SK-N-SH (cell line): Measurements from ENCODE around the gene LY6G5C. TPM values are rescaled to one million over a fixed set of nuclear protein-coding genes. Genes with fewer than 3 reads are reported as not detected.

ENCODE experiments used
- CTCF ChIA-PET: fragments of 300-600, 350-600 bp; formaldehyde crosslinking; extraction: SDS; loops from one replicate; lab custom pipeline; 2021; lab: Yijun Ruan, JAX
- POLR2A ChIA-PET: fragments of 350-600 bp; sonication (Branson Sonifier 250); formaldehyde crosslinking; extraction: SDS; loops from one replicate; lab custom pipeline; 2020; ENCODE audit warnings: antibody characterized with exemption, inconsistent platforms; lab: Yijun Ruan, JAX
- DNase-seq: peaks from one replicate; pipeline ENCODE4 v3.0.0; 2012
- H2AFZ ChIP-seq: fragments of 200-600 bp; sonication (generic); 2 replicates; pipeline ENCODE4 v1.8.1; 2016; ENCODE audit warnings: antibody characterized with exemption, mild to moderate bottlenecking, low read depth
- H3F3A ChIP-seq: fragments of 200-600 bp; sonication (generic); replicated peaks from 2 replicates; pipeline ENCODE3; 2016; ENCODE audit warnings: antibody characterized with exemption, mild to moderate bottlenecking; ENCODE audit not compliant: insufficient read depth
- H3K27ac ChIP-seq, 2 experiments: fragments of 200-500 bp in 1 of 2; fragments of 200-600 bp in 1 of 2; sonication (Bioruptor generic) in 1 of 2; sonication (generic), shearing (Covaris generic) in 1 of 2; 2 replicates each; pipeline versions ENCODE4 v1.5.1 to v1.6.1; 2014 to 2016; ENCODE audit warnings: low read depth in 2 of 2, inconsistent platforms in 1 of 2, low read length in 1 of 2, mild to moderate bottlenecking in 1 of 2, mixed read lengths in 1 of 2
- H3K27me3 ChIP-seq: fragments of 200-600 bp; sonication (generic), shearing (Covaris generic); 2 replicates; pipeline ENCODE4 v1.6.1; 2016; ENCODE audit warnings: mixed run types; ENCODE audit not compliant: insufficient read depth
- H3K36me3 ChIP-seq, 2 experiments: fragments of 200-500 bp in 1 of 2; fragments of 200-600 bp in 1 of 2; sonication (Bioruptor generic) in 1 of 2; sonication (generic) in 1 of 2; replicated peaks in 1 of 2; 2 replicates each; pipeline versions ENCODE3 to v1.5.1; 2014 to 2016; ENCODE audit warnings: low read length in 1 of 2, mild to moderate bottlenecking in 1 of 2; ENCODE audit not compliant: insufficient read depth in 2 of 2, control insufficient read depth in 1 of 2
- H3K4me1 ChIP-seq, 2 experiments: fragments of 200-500 bp in 1 of 2; fragments of 200-600 bp in 1 of 2; sonication (Bioruptor generic) in 1 of 2; sonication (generic), shearing (Covaris generic) in 1 of 2; 2 replicates each; pipeline versions ENCODE4 v1.5.1 to v1.6.1; 2014 to 2016; ENCODE audit warnings: low read depth in 1 of 2, low read length in 1 of 2, mixed run types in 1 of 2; ENCODE audit not compliant: insufficient read depth in 2 of 2, control insufficient read depth in 1 of 2
- H3K4me2 ChIP-seq: fragments of 200-600 bp; sonication (generic), shearing (Covaris generic); 2 replicates; pipeline ENCODE4 v1.6.1; 2017; ENCODE audit warnings: mixed run types
- H3K4me3 ChIP-seq, 2 experiments: fragments of 200-500 bp in 1 of 2; fragments of 200-600 bp in 1 of 2; sonication (Bioruptor generic) in 1 of 2; sonication (generic), shearing (Covaris generic) in 1 of 2; 2 replicates each; pipeline versions ENCODE4 v1.5.1 to v1.8.1; 2014 to 2016; ENCODE audit warnings: low read depth in 2 of 2, inconsistent platforms in 1 of 2, low read length in 1 of 2, mild to moderate bottlenecking in 1 of 2, mixed read lengths in 1 of 2, moderate library complexity in 1 of 2
- H3K79me2 ChIP-seq: fragments of 200-600 bp; sonication (generic); 2 replicates; pipeline ENCODE4 v1.8.1; 2017; ENCODE audit warnings: mild to moderate bottlenecking; ENCODE audit not compliant: insufficient read depth
- H3K9ac ChIP-seq: fragments of 200-600 bp; sonication (generic); 2 replicates; pipeline ENCODE4 v1.6.1; 2017; ENCODE audit warnings: mixed run types
- H3K9me2 ChIP-seq: fragments of 200-600 bp; sonication (generic); 2 replicates; pipeline ENCODE4 v1.6.1; 2017; ENCODE audit warnings: mixed run types
- H3K9me3 ChIP-seq: fragments of 200-600 bp; sonication (generic); 2 replicates; pipeline ENCODE4 v1.6.1; 2017; ENCODE audit warnings: mixed run types, mild to moderate bottlenecking, moderate library complexity
- H4K20me1 ChIP-seq: fragments of 200-600 bp; sonication (generic); 2 replicates; pipeline ENCODE4 v1.6.1; 2017; ENCODE audit warnings: mild to moderate bottlenecking, mixed run types; ENCODE audit not compliant: insufficient read depth
- CTCF ChIP-seq: fragments of 200-600 bp; sonication (generic); IDR thresholded peaks from 2 replicates; pipeline ENCODE4 v1.6.1; 2017; ENCODE audit warnings: antibody characterized with exemption, mild to moderate bottlenecking, moderate library complexity
- ELF1 ChIP-seq: IDR thresholded peaks from 2 replicates; pipeline ENCODE4 v1.4.0; 2012
- GABPA ChIP-seq: IDR thresholded peaks from 2 replicates; pipeline ENCODE4 v1.4.0; 2012; ENCODE audit warnings: low read depth, mild to moderate bottlenecking
- JUND ChIP-seq: IDR thresholded peaks from 2 replicates; pipeline ENCODE4 v1.4.0; 2012
- MAX ChIP-seq: IDR thresholded peaks from 2 replicates; pipeline ENCODE4 v1.4.0; 2012; ENCODE audit warnings: low read depth
- MEF2A ChIP-seq: IDR thresholded peaks from 2 replicates; pipeline ENCODE4 v1.4.0; 2012; ENCODE audit warnings: low read depth, borderline replicate concordance
- MXI1 ChIP-seq: IDR thresholded peaks from 2 replicates; pipeline ENCODE4 v1.6.1; 2012; ENCODE audit warnings: mild to moderate bottlenecking, low read depth, low read length, improper control_type of control experiment
- POLR2AphosphoS5 ChIP-seq: IDR thresholded peaks from 2 replicates; pipeline ENCODE4 v1.6.1; 2012; ENCODE audit warnings: low read depth, low read length
- REST ChIP-seq: IDR thresholded peaks from 2 replicates; pipeline ENCODE4 v1.6.1; 2012; ENCODE audit warnings: mild to moderate bottlenecking, low read depth, low read length, moderate library complexity
- RXRA ChIP-seq: IDR thresholded peaks from 2 replicates; pipeline ENCODE4 v1.4.0; 2012; ENCODE audit warnings: low read depth, mild to moderate bottlenecking, borderline replicate concordance
- SMC3 ChIP-seq: IDR thresholded peaks from 2 replicates; pipeline ENCODE4 v1.6.1; 2012; ENCODE audit warnings: low read depth, low read length, improper control_type of control experiment
- TAF1 ChIP-seq: IDR thresholded peaks from 2 replicates; pipeline ENCODE4 v1.6.1; 2012; ENCODE audit warnings: low read depth, mild to moderate bottlenecking, low read length, moderate library complexity, borderline replicate concordance
- TEAD4 ChIP-seq: IDR thresholded peaks from 2 replicates; pipeline ENCODE4 v1.4.0; 2012; ENCODE audit warnings: mild to moderate bottlenecking, borderline replicate concordance; ENCODE audit not compliant: insufficient read depth
- USF1 ChIP-seq: IDR thresholded peaks from 2 replicates; pipeline ENCODE4 v1.4.0; 2012; ENCODE audit warnings: low read depth, borderline replicate concordance
- WGBS: methylation state at CpG from one replicate; pipeline ENCODE4 v1.1.6; 2017; ENCODE audit warnings: low lambda C conversion rate; 5-methylcytosine and 5-hydroxymethylcytosine counted together
- polyA plus RNA-seq, 3 experiments: library from polyadenylated mRNA; depleted of rRNA; stranded (reverse); fragments of >200 nt; gene quantifications; 2 replicates each; pipeline ENCODE4 v1.2.3, GENCODE V29; 2012
- TF ChIP-seq, protein P1 (sequence below): IDR thresholded peaks from 2 replicates; pipeline ENCODE4 v1.4.0; 2012; ENCODE audit warnings: low read depth, borderline replicate concordance

The LY6G5C gene
- polyA plus RNA-seq, 1 of the 3 experiments (the other 2 are of a cell fraction), result 1.1 TPM

GRCh38 chr6:31729515-31729978 lies 48.7 kb upstream of the LY6G5C start (continued):
- TF ChIP-seq SMC3 (peak; percentile 58), POLR2AphosphoS5 (no peak), JUND (0 out of 2 replicates have a peak, but pooled peaks have one; percentile 35), TEAD4 (no peak; the same call in 1 of the 2 replicates), GABPA (0 out of 2 replicates have a peak, but pooled peaks have one; percentile 9), ELF1 (no peak), REST (0 out of 2 replicates have a peak, but pooled peaks have one; percentile 10), RXRA (0 out of 2 replicates have a peak, but pooled peaks have one; percentile 20), USF1 (no peak), TAF1 (no peak), MXI1 (peak; percentile 76; the same call in 1 of the 2 replicates), MEF2A (no peak)

DNA sequence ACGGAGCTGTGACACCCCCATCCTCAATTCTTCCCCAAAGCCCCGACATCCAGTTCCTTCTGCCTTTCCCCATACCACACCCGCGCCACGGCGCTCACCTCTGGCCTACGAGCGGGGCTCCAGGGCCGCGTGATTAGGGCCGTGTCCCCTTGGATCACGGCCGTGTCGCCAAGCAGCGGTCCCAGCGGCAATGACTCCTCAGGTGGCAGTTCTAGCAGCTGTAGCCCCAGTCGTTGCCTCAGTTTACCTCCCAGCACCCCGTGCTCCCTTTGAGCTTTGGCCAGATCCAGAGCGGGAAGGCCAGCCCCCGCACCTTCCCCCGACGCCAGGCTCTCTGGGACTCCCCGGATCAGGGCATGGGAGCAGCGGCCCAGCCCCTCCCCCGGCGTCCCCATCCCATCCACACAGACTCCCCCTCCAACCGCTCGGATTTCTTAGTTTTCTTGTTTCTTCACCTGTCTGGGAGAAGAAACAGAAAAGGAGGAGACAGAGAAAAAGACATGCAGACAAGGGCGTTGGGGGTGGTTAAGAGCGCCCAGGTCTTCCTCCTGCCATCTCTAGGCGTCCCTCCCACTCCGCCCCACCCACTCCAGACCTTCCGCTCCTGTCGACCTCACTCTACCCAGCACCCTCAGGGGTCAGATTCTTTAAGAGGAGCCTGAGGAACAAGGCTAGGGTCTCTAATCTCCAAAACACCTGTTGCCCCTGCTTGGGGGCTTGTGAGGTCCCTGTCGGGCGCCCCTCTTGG lies 48.1 kb upstream of the LY6G5C start, which contains the start of gene DDAH2:
DDAH2 (minus strand) TSS at position 533 of the 748 bp plus-strand sequence; CDS start at position 395, 138 bp downstream.
- ChIA-PET CTCF (interaction anchor here (0.7 to 7.3 kb wide), 41 partner anchors 8 to 230 kb away, joined by 3 to 45 read pairs (median 4); partner anchors contain the start of genes ABHD16A, EHMT2, GPANK1 and HSPA1B), POLR2A (interaction anchor here (0.6 to 2.0 kb wide), 10 partner anchors 14 to 182 kb away, joined by 3 to 10 read pairs (median 4); partner anchors contain the start of genes ABHD16A, ATP6V1G2, HSPA1B and LSM2)
- Histone ChIP-seq H3K27me3 (no peaks in the 10 kb centered on the region), H3K27ac (peak within 1 kb of the TSS; percentile 94), H4K20me1 (peaks cover 21% of the 10 kb centered on the region), H3K4me2 (peak within 1 kb of the TSS; percentile 98), H3F3A (peaks cover 44% of the 10 kb centered on the region), H3K4me3 (peak within 1 kb of the TSS; percentile 90 to 93), H3K4me1 (peaks cover 13 to 20% of the 10 kb centered on the region in 2 experiments; a peak in 1 of 4 replicates), H2AFZ (peak within 1 kb of the TSS; percentile 67), H3K9me3 (no peaks in the 10 kb centered on the region), H3K9me2 (no peaks in the 10 kb centered on the region), H3K79me2 (peaks cover 40% of the 10 kb centered on the region), H3K9ac (peak within 1 kb of the TSS; percentile 98), H3K36me3 (peaks cover 52 to 55% of the 10 kb centered on the region in 2 experiments)
- DNase-seq, result no peak
- 41% methylated on average over 30 of the region's 36 CpGs for WGBS
- TF ChIP-seq, protein P1, sequence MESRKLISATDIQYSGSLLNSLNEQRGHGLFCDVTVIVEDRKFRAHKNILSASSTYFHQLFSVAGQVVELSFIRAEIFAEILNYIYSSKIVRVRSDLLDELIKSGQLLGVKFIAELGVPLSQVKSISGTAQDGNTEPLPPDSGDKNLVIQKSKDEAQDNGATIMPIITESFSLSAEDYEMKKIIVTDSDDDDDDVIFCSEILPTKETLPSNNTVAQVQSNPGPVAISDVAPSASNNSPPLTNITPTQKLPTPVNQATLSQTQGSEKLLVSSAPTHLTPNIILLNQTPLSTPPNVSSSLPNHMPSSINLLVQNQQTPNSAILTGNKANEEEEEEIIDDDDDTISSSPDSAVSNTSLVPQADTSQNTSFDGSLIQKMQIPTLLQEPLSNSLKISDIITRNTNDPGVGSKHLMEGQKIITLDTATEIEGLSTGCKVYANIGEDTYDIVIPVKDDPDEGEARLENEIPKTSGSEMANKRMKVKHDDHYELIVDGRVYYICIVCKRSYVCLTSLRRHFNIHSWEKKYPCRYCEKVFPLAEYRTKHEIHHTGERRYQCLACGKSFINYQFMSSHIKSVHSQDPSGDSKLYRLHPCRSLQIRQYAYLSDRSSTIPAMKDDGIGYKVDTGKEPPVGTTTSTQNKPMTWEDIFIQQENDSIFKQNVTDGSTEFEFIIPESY, result no peak
- no peak for TF ChIP-seq REST
- TF ChIP-seq CTCF, result peak; percentile 80
- no peak for TF ChIP-seq POLR2AphosphoS5
- no peak for TF ChIP-seq MAX
